H1 (cell line): ENCODE data around the gene PEX13.

Experiments
- EP300 ChIP-seq, 2 experiments: IDR thresholded peaks; 1 replicate in 1 of 2; 2 replicates in 1 of 2; pipeline ENCODE4 v1.6.1; 2011 to 2012; ENCODE audit warnings: low read depth in 2 of 2, low read length in 2 of 2, mild to moderate bottlenecking in 2 of 2, borderline replicate concordance in 1 of 2, inconsistent platforms in 1 of 2, moderate library complexity in 1 of 2
- GABPA ChIP-seq: IDR thresholded peaks from 2 replicates; pipeline ENCODE4 v1.6.1; 2011; ENCODE audit warnings: mild to moderate bottlenecking, low read length, moderate library complexity, borderline replicate concordance; ENCODE audit not compliant: insufficient read depth
- GTF2F1 ChIP-seq: IDR thresholded peaks from 2 replicates; pipeline ENCODE4 v1.6.1; 2012; ENCODE audit warnings: low read depth, low read length, improper control_type of control experiment, borderline replicate concordance
- POLR2A ChIP-seq, 2 experiments: IDR thresholded peaks; 1 replicate in 1 of 2; 2 replicates in 1 of 2; pipeline ENCODE4 v1.6.1; 2011; ENCODE audit warnings: low read depth in 2 of 2, low read length in 2 of 2, mild to moderate bottlenecking in 2 of 2; ENCODE audit errors: control extremely low read depth in 1 of 2
- POLR2AphosphoS5 ChIP-seq: IDR thresholded peaks from 2 replicates; pipeline ENCODE4 v1.6.1; 2011; ENCODE audit warnings: low read depth, low read length
- RAD21 ChIP-seq, 2 experiments: IDR thresholded peaks in 1 of 2; conservative IDR thresholded peaks in 1 of 2; 2 replicates each; pipeline ENCODE4 v1.6.1; 2011; ENCODE audit warnings: low read depth in 2 of 2, low read length in 2 of 2, improper control_type of control experiment in 1 of 2, inconsistent platforms in 1 of 2, mild to moderate bottlenecking in 1 of 2, moderate library complexity in 1 of 2
- SP1 ChIP-seq: IDR thresholded peaks from 2 replicates; pipeline ENCODE4 v1.6.1; 2011; ENCODE audit warnings: low read depth, low read length
- YY1 ChIP-seq: IDR thresholded peaks from 2 replicates; pipeline ENCODE4 v1.6.1; 2011; ENCODE audit warnings: low read depth, mild to moderate bottlenecking, low read length
- TF ChIP-seq, protein P1 (sequence below): IDR thresholded peaks from 2 replicates; pipeline ENCODE4 v1.6.1; 2011; ENCODE audit warnings: low read length, improper control_type of control experiment
- TF ChIP-seq, protein P2 (sequence below), 3 experiments: IDR thresholded peaks; 1 replicate in 2 of 3; 2 replicates in 1 of 3; pipeline versions ENCODE4 v1.5.1 to v1.6.1; 2011; ENCODE audit warnings: low read length in 3 of 3, mild to moderate bottlenecking in 3 of 3, inconsistent platforms in 2 of 3, low read depth in 1 of 3, moderate library complexity in 1 of 3; ENCODE audit not compliant: insufficient read depth in 1 of 3; ENCODE audit errors: control extremely low read depth in 1 of 3
- TF ChIP-seq, protein P3 (sequence below): IDR thresholded peaks from 2 replicates; pipeline ENCODE4 v1.6.1; 2012; ENCODE audit warnings: low read length, inconsistent platforms

DNA sequence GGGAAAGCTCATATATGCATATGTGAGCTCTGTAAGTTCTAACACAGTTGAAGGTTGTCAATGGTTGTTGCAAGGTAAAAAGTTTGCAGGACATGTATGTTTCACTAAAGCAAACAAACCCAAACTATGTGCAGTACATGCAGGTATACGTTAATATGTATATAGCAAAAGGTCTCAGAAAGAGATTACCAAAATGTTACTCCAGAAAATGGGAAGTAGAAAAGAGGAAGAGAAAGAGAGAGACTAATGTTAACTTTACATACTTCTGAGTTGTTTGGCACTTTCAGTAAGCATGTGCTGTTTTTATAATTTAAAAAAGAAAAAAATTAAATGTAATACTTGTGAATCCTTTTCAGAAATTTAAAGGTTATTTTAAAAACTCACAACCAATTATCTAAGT lies 32.8 kb upstream of the PEX13 start:
- TF ChIP-seq, protein P1, sequence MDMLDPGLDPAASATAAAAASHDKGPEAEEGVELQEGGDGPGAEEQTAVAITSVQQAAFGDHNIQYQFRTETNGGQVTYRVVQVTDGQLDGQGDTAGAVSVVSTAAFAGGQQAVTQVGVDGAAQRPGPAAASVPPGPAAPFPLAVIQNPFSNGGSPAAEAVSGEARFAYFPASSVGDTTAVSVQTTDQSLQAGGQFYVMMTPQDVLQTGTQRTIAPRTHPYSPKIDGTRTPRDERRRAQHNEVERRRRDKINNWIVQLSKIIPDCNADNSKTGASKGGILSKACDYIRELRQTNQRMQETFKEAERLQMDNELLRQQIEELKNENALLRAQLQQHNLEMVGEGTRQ = no peak
- TF ChIP-seq POLR2AphosphoS5 (no peak), YY1 (no peak), EP300 (IDR thresholded peaks at IDR 0.05; ENCODE audit: borderline replicate concordance in 1 of 2, low read depth in 2 of 2, low read length in 2 of 2) (no peak), GABPA (no peak), POLR2A (IDR thresholded peaks at IDR 0.05; ENCODE audit: control extremely low read depth in 1 of 2, low read depth in 2 of 2, low read length in 2 of 2) (no peak), SP1 (no peak), RAD21 (IDR thresholded peaks at IDR 0.05 in 1 of 2, conservative IDR thresholded peaks at IDR 0.05 in 1 of 2; ENCODE audit: low read depth in 2 of 2, low read length in 2 of 2) (no peak), GTF2F1 (no peak)
- TF ChIP-seq, protein P2, sequence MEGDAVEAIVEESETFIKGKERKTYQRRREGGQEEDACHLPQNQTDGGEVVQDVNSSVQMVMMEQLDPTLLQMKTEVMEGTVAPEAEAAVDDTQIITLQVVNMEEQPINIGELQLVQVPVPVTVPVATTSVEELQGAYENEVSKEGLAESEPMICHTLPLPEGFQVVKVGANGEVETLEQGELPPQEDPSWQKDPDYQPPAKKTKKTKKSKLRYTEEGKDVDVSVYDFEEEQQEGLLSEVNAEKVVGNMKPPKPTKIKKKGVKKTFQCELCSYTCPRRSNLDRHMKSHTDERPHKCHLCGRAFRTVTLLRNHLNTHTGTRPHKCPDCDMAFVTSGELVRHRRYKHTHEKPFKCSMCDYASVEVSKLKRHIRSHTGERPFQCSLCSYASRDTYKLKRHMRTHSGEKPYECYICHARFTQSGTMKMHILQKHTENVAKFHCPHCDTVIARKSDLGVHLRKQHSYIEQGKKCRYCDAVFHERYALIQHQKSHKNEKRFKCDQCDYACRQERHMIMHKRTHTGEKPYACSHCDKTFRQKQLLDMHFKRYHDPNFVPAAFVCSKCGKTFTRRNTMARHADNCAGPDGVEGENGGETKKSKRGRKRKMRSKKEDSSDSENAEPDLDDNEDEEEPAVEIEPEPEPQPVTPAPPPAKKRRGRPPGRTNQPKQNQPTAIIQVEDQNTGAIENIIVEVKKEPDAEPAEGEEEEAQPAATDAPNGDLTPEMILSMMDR (IDR thresholded peaks at IDR 0.05; ENCODE audit: control extremely low read depth in 1 of 3, insufficient read depth in 1 of 3, low read depth in 1 of 3, low read length in 3 of 3) = no peak
- TF ChIP-seq, protein P3, sequence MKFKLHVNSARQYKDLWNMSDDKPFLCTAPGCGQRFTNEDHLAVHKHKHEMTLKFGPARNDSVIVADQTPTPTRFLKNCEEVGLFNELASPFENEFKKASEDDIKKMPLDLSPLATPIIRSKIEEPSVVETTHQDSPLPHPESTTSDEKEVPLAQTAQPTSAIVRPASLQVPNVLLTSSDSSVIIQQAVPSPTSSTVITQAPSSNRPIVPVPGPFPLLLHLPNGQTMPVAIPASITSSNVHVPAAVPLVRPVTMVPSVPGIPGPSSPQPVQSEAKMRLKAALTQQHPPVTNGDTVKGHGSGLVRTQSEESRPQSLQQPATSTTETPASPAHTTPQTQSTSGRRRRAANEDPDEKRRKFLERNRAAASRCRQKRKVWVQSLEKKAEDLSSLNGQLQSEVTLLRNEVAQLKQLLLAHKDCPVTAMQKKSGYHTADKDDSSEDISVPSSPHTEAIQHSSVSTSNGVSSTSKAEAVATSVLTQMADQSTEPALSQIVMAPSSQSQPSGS = no peak
